ENCODE data around the gene PRDM15. TPM values are rescaled to one million over a fixed set of nuclear protein-coding genes. Genes with fewer than 3 reads are reported as not detected.

The PRDM15 gene
- total and polyA plus RNA-seq, 2 experiments from 2014 or later, result 2.3 to 4.2 TPM

- Histone ChIP-seq H3K9me3 (ENCODE audit: low read depth) (no peaks in the 10 kb centered on the region), H3K9ac (no peak overlapping the region), H3K4me2 (ENCODE audit: unreplicated experiment) (no peak overlapping the region), H3K4me1 (ENCODE audit: insufficient read depth) (peaks cover 13% of the 10 kb centered on the region), H3K4me3 (no peak overlapping the region), H3K36me3 (ENCODE audit: low read depth) (no peaks in the 10 kb centered on the region), H2AFZ (no peak overlapping the region), H3K9me2 (ENCODE audit: insufficient read depth) (no peaks in the 10 kb centered on the region), H3F3A (ENCODE audit: insufficient read depth) (peaks cover 4% of the 10 kb centered on the region), H3K79me2 (ENCODE audit: insufficient read depth) (no peaks in the 10 kb centered on the region), H4K20me1 (ENCODE audit: insufficient read depth) (no peaks in the 10 kb centered on the region), H3K27ac (no peak overlapping the region), H3K27me3 (replicated peaks; ENCODE audit: insufficient read depth) (no peaks in the 10 kb centered on the region)
- TF ChIP-seq EZH2 (IDR thresholded peaks at IDR 0.05; ENCODE audit: insufficient read depth, poor library complexity, severe bottlenecking), result no peak
- TF ChIP-seq EZH2phosphoT487 (IDR thresholded peaks at IDR 0.05; ENCODE audit: insufficient read depth, low read depth), result no peak
- DNase-seq, result no peak
- in situ Hi-C loops (cut with MboI), result loop anchor here (5.0 kb wide), 1 partner anchor 160 kb away; no protein-coding TSS in a partner anchor
- 84 to 90% methylated on average over 14 to 16 of the region's 16 CpGs for WGBS, 2 experiments (ENCODE audit: low coverage in 1 of 2, low lambda C conversion rate in 2 of 2, missing lambda C conversion rate in 2 of 2)
These were observed 106.6 kb downstream of the PRDM15 start for GRCh38 chr21:41772351-41773080.

- 92 to 98% methylated on average over 7 of the region's 7 CpGs for WGBS, 2 experiments (ENCODE audit: low coverage in 1 of 2, low lambda C conversion rate in 2 of 2, missing lambda C conversion rate in 2 of 2)
- H3K9ac ChIP-seq, result no peak overlapping the region
- H3K27me3 ChIP-seq (replicated peaks; ENCODE audit: insufficient read depth), result no peaks in the 10 kb centered on the region
- H2AFZ ChIP-seq, result no peak overlapping the region
- H3K36me3 ChIP-seq (ENCODE audit: low read depth), result no peaks in the 10 kb centered on the region
- peaks cover 17% of the 10 kb centered on the region for H3K4me1 ChIP-seq (ENCODE audit: insufficient read depth)
- no peak overlapping the region for H3K4me3 ChIP-seq
- H3F3A ChIP-seq (ENCODE audit: insufficient read depth), result peaks cover 8% of the 10 kb centered on the region
- H3K4me2 ChIP-seq (ENCODE audit: unreplicated experiment), result no peak overlapping the region
- in situ Hi-C loops (cut with MboI), result loop anchor here (5.0 kb wide), 1 partner anchor 159 kb away; no protein-coding TSS in a partner anchor
- DNase-seq, result no peak
- no peak overlapping the region for H3K27ac ChIP-seq
- TF ChIP-seq EZH2phosphoT487 (IDR thresholded peaks at IDR 0.05; ENCODE audit: insufficient read depth, low read depth), result no peak
- TF ChIP-seq EZH2 (IDR thresholded peaks at IDR 0.05; ENCODE audit: insufficient read depth, poor library complexity, severe bottlenecking), result no peak
- no peaks in the 10 kb centered on the region for H3K9me3 ChIP-seq (ENCODE audit: low read depth)
- H3K9me2 ChIP-seq (ENCODE audit: insufficient read depth), result no peaks in the 10 kb centered on the region
- no peaks in the 10 kb centered on the region for H4K20me1 ChIP-seq (ENCODE audit: insufficient read depth)
- H3K79me2 ChIP-seq (ENCODE audit: insufficient read depth), result no peaks in the 10 kb centered on the region
These were observed 107.6 kb downstream of the PRDM15 start for GRCh38 chr21:41771625-41771945.

DNA sequence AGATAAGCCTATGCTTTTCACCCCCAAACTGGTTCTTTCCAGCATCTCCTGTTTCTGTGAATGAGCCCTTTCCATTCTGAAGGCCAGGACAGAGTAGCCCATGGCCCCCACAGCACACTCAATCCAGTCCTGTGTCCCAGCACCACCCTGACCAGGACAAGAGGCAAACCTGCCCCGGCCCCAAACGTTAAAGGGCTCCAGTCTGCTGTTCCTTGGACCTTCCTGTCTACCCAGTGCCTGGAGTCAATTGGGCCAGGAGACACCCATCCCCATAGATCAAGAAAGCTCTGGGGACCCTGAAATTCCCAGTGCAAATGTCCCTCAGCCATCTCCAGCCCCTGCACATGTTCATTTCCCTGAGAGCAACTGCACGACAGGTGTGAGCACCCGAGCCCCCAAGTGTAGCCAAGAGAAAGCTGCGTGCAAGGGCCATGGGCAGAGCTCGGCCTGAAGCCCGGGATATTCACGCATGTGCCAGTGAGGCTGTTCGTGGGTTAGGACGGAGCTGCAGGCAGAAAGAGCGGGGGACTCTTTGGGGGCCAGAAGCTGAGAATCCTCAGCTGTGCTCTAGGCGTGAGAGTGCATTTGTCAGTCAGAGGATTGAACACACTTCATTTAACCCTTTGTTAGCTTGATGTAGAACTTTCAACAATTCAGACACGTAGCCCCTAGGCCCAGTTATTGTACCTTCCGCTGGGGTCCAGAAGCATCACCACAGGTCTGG lies 108.1 kb downstream of the PRDM15 start:
- no peak overlapping the region for H3K9ac ChIP-seq
- H3F3A ChIP-seq (ENCODE audit: insufficient read depth), result peaks cover 8% of the 10 kb centered on the region
- in situ Hi-C loops (cut with MboI), result loop anchor here (5.0 kb wide), 1 partner anchor 159 kb away; no protein-coding TSS in a partner anchor
- no peaks in the 10 kb centered on the region for H3K79me2 ChIP-seq (ENCODE audit: insufficient read depth)
- TF ChIP-seq EZH2 (IDR thresholded peaks at IDR 0.05; ENCODE audit: insufficient read depth, poor library complexity, severe bottlenecking), result no peak
- no peak for TF ChIP-seq EZH2phosphoT487 (IDR thresholded peaks at IDR 0.05; ENCODE audit: insufficient read depth, low read depth)
- H3K9me3 ChIP-seq (ENCODE audit: low read depth), result no peaks in the 10 kb centered on the region
- no peak overlapping the region for H3K27ac ChIP-seq
- no peaks in the 10 kb centered on the region for H3K9me2 ChIP-seq (ENCODE audit: insufficient read depth)
- no peaks in the 10 kb centered on the region for H3K36me3 ChIP-seq (ENCODE audit: low read depth)
- peaks cover 17% of the 10 kb centered on the region for H3K4me1 ChIP-seq (ENCODE audit: insufficient read depth)
- H2AFZ ChIP-seq, result no peak overlapping the region
- H3K27me3 ChIP-seq (replicated peaks; ENCODE audit: insufficient read depth), result peaks cover 3% of the 10 kb centered on the region; the same call in 1 of the 2 replicates
- no peak for DNase-seq
- 92 to 94% methylated on average over 14 of the region's 14 CpGs for WGBS, 2 experiments (ENCODE audit: low coverage in 1 of 2, low lambda C conversion rate in 2 of 2, missing lambda C conversion rate in 2 of 2)
- no peak overlapping the region for H3K4me3 ChIP-seq
- no peaks in the 10 kb centered on the region for H4K20me1 ChIP-seq (ENCODE audit: insufficient read depth)
- no peak overlapping the region for H3K4me2 ChIP-seq (ENCODE audit: unreplicated experiment)

DNA sequence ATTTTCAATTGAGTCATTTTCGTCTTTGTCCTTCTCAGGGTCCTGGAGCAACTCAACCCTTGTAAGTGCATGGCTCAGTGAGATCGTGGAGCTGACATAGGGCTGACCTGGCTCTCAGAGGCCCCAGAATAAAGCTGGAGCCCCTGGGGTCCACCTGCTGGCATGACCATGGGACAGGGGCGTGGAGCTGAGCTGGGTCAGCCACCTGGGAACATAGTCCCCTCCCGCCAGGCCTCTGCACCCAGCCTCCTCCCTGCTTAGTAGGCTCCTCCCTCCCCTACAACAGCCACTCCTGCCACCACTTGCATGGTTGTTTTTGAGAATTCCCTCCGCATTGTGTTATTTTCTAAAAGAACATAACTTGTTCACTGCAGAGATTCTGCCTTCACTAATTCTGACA lies 109.2 kb downstream of the PRDM15 start:
- H3K79me2 ChIP-seq (ENCODE audit: insufficient read depth), result no peaks in the 10 kb centered on the region
- DNase-seq, result no peak
- no peaks in the 10 kb centered on the region for H4K20me1 ChIP-seq (ENCODE audit: insufficient read depth)
- in situ Hi-C loops (cut with MboI), result loop anchor here (5.0 kb wide), 1 partner anchor 158 kb away; no protein-coding TSS in a partner anchor
- TF ChIP-seq EZH2phosphoT487 (IDR thresholded peaks at IDR 0.05; ENCODE audit: insufficient read depth, low read depth) (no peak), EZH2 (IDR thresholded peaks at IDR 0.05; ENCODE audit: insufficient read depth, poor library complexity, severe bottlenecking) (no peak)
- H3K9me3 ChIP-seq (ENCODE audit: low read depth), result no peaks in the 10 kb centered on the region
- no peak overlapping the region for H3K27ac ChIP-seq
- H3K4me3 ChIP-seq, result no peak overlapping the region
- H3K9ac ChIP-seq, result no peak overlapping the region
- H2AFZ ChIP-seq, result no peak overlapping the region
- 93 to 94% methylated on average over 5 of the region's 5 CpGs for WGBS, 2 experiments (ENCODE audit: low coverage in 1 of 2, low lambda C conversion rate in 2 of 2, missing lambda C conversion rate in 2 of 2)
- no peak overlapping the region for H3K4me2 ChIP-seq (ENCODE audit: unreplicated experiment)
- H3K36me3 ChIP-seq (ENCODE audit: low read depth), result no peaks in the 10 kb centered on the region
- H3F3A ChIP-seq (ENCODE audit: insufficient read depth), result peaks cover 8% of the 10 kb centered on the region
- H3K4me1 ChIP-seq (ENCODE audit: insufficient read depth), result peaks cover 17% of the 10 kb centered on the region
- H3K27me3 ChIP-seq (replicated peaks; ENCODE audit: insufficient read depth), result peaks cover 10% of the 10 kb centered on the region; the same call in 1 of the 2 replicates
- H3K9me2 ChIP-seq (ENCODE audit: insufficient read depth), result no peaks in the 10 kb centered on the region
